B cell (primary cell): ENCODE data around the gene IGFL2. TPM values are rescaled to one million over a fixed set of nuclear protein-coding genes. Genes with fewer than 3 reads are reported as not detected.

ENCODE experiments used
- ATAC-seq: fragments of 200-7000 bp; cut with Tn5 transposase; one replicate; pipeline ENCODE4 v1.10.0; 2021; ENCODE audit warnings: low read depth, mild to moderate bottlenecking, moderate number of reproducible peaks, moderate library complexity
- CTCF ChIA-PET: fragments of 350-600 bp; sonication (Branson Sonifier 250); formaldehyde crosslinking; loops from one replicate; lab custom pipeline; 2021; ENCODE audit warnings: antibody characterized with exemption, inconsistent platforms; lab: Charles Lee
- POLR2A ChIA-PET: fragments of 350-600 bp; sonication (Branson Sonifier 250); formaldehyde crosslinking; loops from one replicate; lab custom pipeline; 2021; ENCODE audit warnings: antibody characterized with exemption; lab: Charles Lee
- DNase-seq: peaks from one replicate; pipeline ENCODE4 v3.0.0; 2013
- H2AFZ ChIP-seq: 2 replicates; pipeline ENCODE4 v1.6.1; 2012; ENCODE audit warnings: mild to moderate bottlenecking, low read depth, low read length; ENCODE audit not compliant: insufficient read depth, poor library complexity, severe bottlenecking
- H3K27ac ChIP-seq, 2 donors: 1 replicate in 1 of 2; 2 replicates in 1 of 2; pipeline ENCODE4 v1.5.1; 2012 to 2013; ENCODE audit warnings: low read length in 2 of 2, mild to moderate bottlenecking in 2 of 2, moderate library complexity in 1 of 2
- H3K27me3 ChIP-seq, 4 experiments: fragments of 200-600 bp in 1 of 4; sonication (generic) in 1 of 4; replicated peaks in 1 of 4; 1 replicate in 2 of 4; 2 replicates in 2 of 4; pipeline versions ENCODE4 v1.6.1 to v1.7.0; 2013 to 2016; ENCODE audit warnings: low read length in 3 of 4, mild to moderate bottlenecking in 2 of 4, mixed read lengths in 1 of 4, moderate library complexity in 1 of 4; ENCODE audit not compliant: insufficient read depth in 4 of 4, control insufficient read depth in 3 of 4; ENCODE audit errors: control extremely low read depth in 1 of 4
- H3K36me3 ChIP-seq, 2 experiments: replicated peaks in 1 of 2; 1 replicate in 1 of 2; 2 replicates in 1 of 2; pipeline versions ENCODE4 v1.6.1 to v1.7.1; 2013; ENCODE audit warnings: low read length in 1 of 2; ENCODE audit not compliant: insufficient read depth in 2 of 2, control insufficient read depth in 1 of 2; ENCODE audit errors: control extremely low read depth in 1 of 2, extremely low read depth in 1 of 2
- H3K4me1 ChIP-seq, 2 donors: fragments of 200-600 bp in 1 of 2; sonication (generic) in 1 of 2; 1 replicate in 1 of 2; 2 replicates in 1 of 2; pipeline versions ENCODE4 v1.5.1 to v1.6.1; 2013 to 2017; ENCODE audit warnings: low read length in 2 of 2; ENCODE audit not compliant: control insufficient read depth in 2 of 2, insufficient read depth in 2 of 2
- H3K4me2 ChIP-seq: replicated peaks from 2 replicates; pipeline ENCODE3; 2012; ENCODE audit warnings: mild to moderate bottlenecking, low read depth, low read length; ENCODE audit not compliant: poor library complexity, severe bottlenecking
- H3K4me3 ChIP-seq, 5 experiments: fragments of 200-600 bp in 1 of 5; sonication (generic) in 1 of 5; 1 replicate in 3 of 5; 2 replicates in 2 of 5; pipeline versions ENCODE4 v1.5.1 to v1.7.0; 2011 to 2016; ENCODE audit warnings: low read length in 4 of 5, mild to moderate bottlenecking in 4 of 5, low read depth in 2 of 5, control low read depth in 1 of 5, moderate library complexity in 1 of 5; ENCODE audit not compliant: insufficient read depth in 1 of 5; ENCODE audit errors: control extremely low read depth in 1 of 5, extremely low read depth in 1 of 5
- H3K79me2 ChIP-seq: fragments of 200-600 bp; sonication (generic); one replicate; pipeline ENCODE4 v1.6.0; 2016; ENCODE audit warnings: low read length; ENCODE audit not compliant: control insufficient read depth, insufficient read depth
- H3K9ac ChIP-seq: fragments of 200-600 bp; sonication (generic); 2 replicates; pipeline ENCODE4 v1.6.1; 2017; ENCODE audit warnings: mild to moderate bottlenecking, low read length, moderate library complexity
- H3K9me3 ChIP-seq, 3 donors: one replicate each; pipeline versions ENCODE4 v1.6.1 to v1.7.1; 2013; ENCODE audit warnings: low read length in 2 of 3; ENCODE audit not compliant: control insufficient read depth in 2 of 3, insufficient read depth in 1 of 3; ENCODE audit errors: control extremely low read depth in 1 of 3
- H4K20me1 ChIP-seq: 2 replicates; pipeline ENCODE4 v1.6.0; 2012; ENCODE audit warnings: mild to moderate bottlenecking, low read length; ENCODE audit not compliant: insufficient read depth, control insufficient read depth, poor library complexity, severe bottlenecking
- H3K27ac Mint-ChIP-seq: one replicate; pipeline ENCODE4 v1.8.0; 2021; ENCODE audit warnings: mixed read lengths
- H3K27me3 Mint-ChIP-seq: one replicate; pipeline ENCODE4 v1.8.0; 2021; ENCODE audit warnings: mixed read lengths
- H3K4me1 Mint-ChIP-seq: one replicate; pipeline ENCODE4 v1.8.0; 2021; ENCODE audit warnings: mixed read lengths
- H3K4me3 Mint-ChIP-seq: one replicate; pipeline ENCODE4 v1.8.0; 2021; ENCODE audit warnings: mixed read lengths
- H3K9me3 Mint-ChIP-seq: one replicate; pipeline ENCODE4 v1.8.0; 2022; ENCODE audit warnings: mixed read lengths; ENCODE audit not compliant: insufficient read depth
- CTCF ChIP-seq: fragments of 200-600 bp; IDR thresholded peaks from one replicate; pipeline ENCODE4 v1.8.0; 2022; ENCODE audit warnings: antibody characterized with exemption, mild to moderate bottlenecking
- EZH2 ChIP-seq: IDR thresholded peaks from 2 replicates; pipeline ENCODE4 v1.6.1; 2012; ENCODE audit warnings: borderline replicate concordance, low read depth, mild to moderate bottlenecking, moderate library complexity, low read length; ENCODE audit not compliant: insufficient read depth, poor library complexity, severe bottlenecking
- WGBS: methylation state at CpG from one replicate; pipeline ENCODE4 v1.1.5; 2013; ENCODE audit warnings: missing lambda C conversion rate; ENCODE audit not compliant: insufficient coverage; 5-methylcytosine and 5-hydroxymethylcytosine counted together
- intact Hi-C: fragments of 100-400 bp; cut with micrococcal nuclease; formaldehyde crosslinking; loops from one replicate; pipeline ENCODE4 v1.10.0; 2022
- polyA plus RNA-seq: library from polyadenylated mRNA; depleted of rRNA; stranded (reverse); fragments of >200 nt; gene quantifications from 2 replicates; pipeline ENCODE4 v1.2.3, GENCODE V29; 2012
- total RNA-seq, 2 donors: library from RNA; stranded (reverse); fragments of 120-200 nt in 1 of 2; gene quantifications; 1 replicate in 1 of 2; 2 replicates in 1 of 2; pipeline versions ENCODE4 v1.2.3 to v1.2.4, GENCODE V29; 2013 to 2022

IGFL2 gene
- total and polyA plus RNA-seq, 2 donors (not counting 1 experiment from before 2014, with no cell fraction given) = not detected

- no peak for ATAC-seq
- CTCF ChIA-PET = no interaction called here
Measured at GRCh38 chr19:46180701-46181387, 32.8 kb downstream of the IGFL2 start.

More at GRCh38 chr19:46180701-46181387, 32.8 kb downstream of the IGFL2 start:
- no peak overlapping the region for H3K4me3 Mint-ChIP-seq
- Histone ChIP-seq H3K4me1 (peaks cover 6 to 8% of the 10 kb centered on the region in 2 donors), H3K36me3 (no peaks in the 10 kb centered on the region), H3K9me3 (no peaks in the 10 kb centered on the region), H3K79me2 (no peaks in the 10 kb centered on the region), H3K4me3 (no peak overlapping the region), H3K4me2 (no peak overlapping the region), H3K27me3 (peaks cover 0 to 7% (median 2%) of the 10 kb centered on the region in 4 experiments), H3K27ac (no peak overlapping the region), H2AFZ (peak overlapping the region; percentile 54), H4K20me1 (no peaks in the 10 kb centered on the region), H3K9ac (no peak overlapping the region)
- DNase-seq = no peak
- TF ChIP-seq CTCF (no peak), EZH2 (no peak)
- POLR2A ChIA-PET = no interaction called here
- no peak overlapping the region for H3K27ac Mint-ChIP-seq
- intact Hi-C loops = no loop called here
- H3K4me1 Mint-ChIP-seq = peaks cover 23% of the 10 kb centered on the region
- peaks cover 17% of the 10 kb centered on the region for H3K27me3 Mint-ChIP-seq
- no peaks in the 10 kb centered on the region for H3K9me3 Mint-ChIP-seq
- 78% methylated on average over 5 of the region's 5 CpGs for WGBS
